RWPE2 (cell line): Measurements from ENCODE around the gene ARHGAP9.

Experiments used
- ATAC-seq: fragments of 200-7000 bp; cut with Tn5 transposase; 3 replicates; pipeline ENCODE4 v1.9.1; 2021; ENCODE audit warnings: low read depth
- DNase-seq: peaks from one replicate; pipeline ENCODE4 v3.0.0-alpha.2; 2020; ENCODE audit warnings: low spot score
- H3K27ac ChIP-seq: fragments of 450-650 bp; 2 replicates; pipeline ENCODE4 v1.5.1; 2017; ENCODE audit warnings: mild to moderate bottlenecking; ENCODE audit not compliant: poor library complexity, severe bottlenecking
- H3K27me3 ChIP-seq: fragments of 250-450 bp; sonication (Bioruptor Pico); 2 replicates; pipeline ENCODE4 v1.5.1; 2021; ENCODE audit warnings: mild to moderate bottlenecking, moderate library complexity; ENCODE audit not compliant: insufficient read depth, poor library complexity, severe bottlenecking
- H3K36me3 ChIP-seq: fragments of 250-450 bp; sonication (Bioruptor Pico); 2 replicates; pipeline ENCODE4 v1.5.1; 2020; ENCODE audit warnings: low read depth, mild to moderate bottlenecking, moderate library complexity
- H3K4me1 ChIP-seq: fragments of 250-450 bp; sonication (Bioruptor Pico); 2 replicates; pipeline ENCODE4 v1.5.1; 2021; ENCODE audit warnings: mild to moderate bottlenecking, moderate library complexity; ENCODE audit not compliant: insufficient read depth, poor library complexity, severe bottlenecking
- H3K4me3 ChIP-seq: fragments of 250-450 bp; sonication (Bioruptor Pico); 2 replicates; pipeline ENCODE4 v1.5.1; 2021; ENCODE audit warnings: mild to moderate bottlenecking, moderate library complexity; ENCODE audit not compliant: severe bottlenecking
- H3K9me3 ChIP-seq: fragments of 250-450 bp; sonication (Bioruptor Pico); 2 replicates; pipeline ENCODE4 v1.5.1; 2021; ENCODE audit warnings: mild to moderate bottlenecking, moderate library complexity; ENCODE audit not compliant: severe bottlenecking
- CTCF ChIP-seq: fragments of 450-650 bp; IDR thresholded peaks from one replicate; pipeline ENCODE4 v1.5.1; 2017; ENCODE audit warnings: mild to moderate bottlenecking, moderate library complexity; ENCODE audit not compliant: poor library complexity, severe bottlenecking

ARHGAP9 gene

GRCh38 chr12:57491393-57492280 is 12.0 kb upstream of the ARHGAP9 start:
- no peak for ATAC-seq
- H3K27me3 ChIP-seq: no peaks in the 10 kb centered on the region
- TF ChIP-seq CTCF: peak; percentile 17
- H3K4me1 ChIP-seq: peaks cover 5% of the 10 kb centered on the region
- peaks cover 63% of the 10 kb centered on the region for H3K36me3 ChIP-seq
- no peaks in the 10 kb centered on the region for H3K9me3 ChIP-seq
- DNase-seq: no peak
- no peak overlapping the region for H3K27ac ChIP-seq
- H3K4me3 ChIP-seq: no peak overlapping the region

GRCh38 chr12:57490126-57490525 is 10.5 kb upstream of the ARHGAP9 start:
- DNase-seq (no peak), ATAC-seq (no peak)
- no peaks in the 10 kb centered on the region for H3K9me3 ChIP-seq
- peaks cover 57% of the 10 kb centered on the region for H3K36me3 ChIP-seq
- H3K27me3 ChIP-seq: no peaks in the 10 kb centered on the region
- H3K27ac ChIP-seq: no peak overlapping the region
- no peak for TF ChIP-seq CTCF
- no peak overlapping the region for H3K4me3 ChIP-seq
- peaks cover 5% of the 10 kb centered on the region for H3K4me1 ChIP-seq

GRCh38 chr12:57489157-57489641 is 9.5 kb upstream of the ARHGAP9 start:
- TF ChIP-seq CTCF: no peak
- H3K9me3 ChIP-seq: no peaks in the 10 kb centered on the region
- H3K27ac ChIP-seq: no peak overlapping the region
- ATAC-seq: no peak
- DNase-seq: no peak
- peaks cover 5% of the 10 kb centered on the region for H3K4me1 ChIP-seq
- H3K4me3 ChIP-seq: peak overlapping the region; percentile 87
- H3K27me3 ChIP-seq: no peaks in the 10 kb centered on the region
- H3K36me3 ChIP-seq: peaks cover 52% of the 10 kb centered on the region

- peak overlapping the region; percentile 35 for H3K27ac ChIP-seq
- H3K4me3 ChIP-seq: peak overlapping the region; percentile 87
- H3K9me3 ChIP-seq: no peaks in the 10 kb centered on the region
- peaks cover 48% of the 10 kb centered on the region for H3K36me3 ChIP-seq
- no peaks in the 10 kb centered on the region for H3K27me3 ChIP-seq
- peaks cover 5% of the 10 kb centered on the region for H3K4me1 ChIP-seq
- TF ChIP-seq CTCF: no peak
- no peak for ATAC-seq
- no peak for DNase-seq
Measured at GRCh38 chr12:57488402-57489156, 8.9 kb upstream of the ARHGAP9 start.
